GM10248 (cell line): ENCODE measurements around the gene AXL.

ENCODE experiments used
- CTCF ChIA-PET: fragments of 300-600 bp; sonication (Branson Sonifier 250); formaldehyde crosslinking; extraction: SDS; loops from one replicate; lab custom pipeline; 2021; ENCODE audit warnings: antibody characterized with exemption; lab: Yijun Ruan, JAX
- POLR2A ChIA-PET: fragments of 350-650 bp; sonication (Branson Sonifier 250); formaldehyde crosslinking; extraction: SDS; loops from one replicate; lab custom pipeline; 2020; ENCODE audit warnings: antibody characterized with exemption; lab: Yijun Ruan, JAX
- DNase-seq: peaks from one replicate; pipeline ENCODE4 v3.0.0; 2012; ENCODE audit errors: extremely low spot score
- TF ChIP-seq, protein P1 (sequence below): IDR thresholded peaks from 2 replicates; pipeline ENCODE4 v1.5.1; 2012; ENCODE audit warnings: mild to moderate bottlenecking, low read depth; ENCODE audit errors: extremely low read depth, missing control alignments, control extremely low read depth

Gene AXL

DNA sequence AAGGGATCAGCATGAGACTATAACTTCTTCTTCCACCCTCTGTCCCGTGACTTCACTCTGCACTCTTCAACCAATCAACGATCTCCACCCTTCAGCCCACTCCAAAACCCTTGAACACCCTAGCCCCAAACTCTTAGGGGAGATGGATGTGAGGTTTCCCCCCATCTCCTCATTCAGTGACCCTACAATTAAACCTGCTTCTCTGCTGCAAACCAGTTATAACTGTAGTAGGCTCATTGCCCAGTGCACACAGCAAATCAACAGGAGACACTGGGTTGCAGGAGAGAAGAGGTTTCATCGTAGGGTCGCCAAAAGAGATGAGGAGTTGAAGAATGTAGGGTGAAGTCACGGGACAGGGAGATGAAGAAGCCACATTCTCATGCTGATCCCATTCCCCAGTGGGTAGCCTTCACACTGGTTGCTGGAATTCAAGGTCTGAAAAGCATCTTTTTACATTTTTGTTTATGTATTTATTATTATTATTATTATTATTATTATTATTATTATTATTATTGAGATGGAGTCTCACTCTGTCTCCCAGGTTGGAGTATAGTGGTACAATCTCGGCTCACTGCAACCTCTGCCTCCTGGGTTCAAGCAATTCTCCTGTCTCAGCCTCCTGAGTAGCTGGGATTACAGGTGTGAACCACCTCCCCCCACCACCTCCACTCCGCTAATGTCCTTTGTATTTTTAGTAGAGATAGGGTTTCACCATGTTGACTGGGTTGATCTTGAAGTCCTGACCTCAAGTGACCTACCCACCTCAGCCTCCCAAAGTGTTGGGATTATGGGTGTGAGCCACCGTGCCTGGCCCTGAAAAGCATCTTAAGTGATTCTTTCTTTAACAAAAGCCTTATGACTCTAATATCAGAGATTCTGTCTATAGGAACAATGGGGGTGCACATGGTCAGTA, 31.8 kb upstream of the AXL start:
- TF ChIP-seq, protein P1, sequence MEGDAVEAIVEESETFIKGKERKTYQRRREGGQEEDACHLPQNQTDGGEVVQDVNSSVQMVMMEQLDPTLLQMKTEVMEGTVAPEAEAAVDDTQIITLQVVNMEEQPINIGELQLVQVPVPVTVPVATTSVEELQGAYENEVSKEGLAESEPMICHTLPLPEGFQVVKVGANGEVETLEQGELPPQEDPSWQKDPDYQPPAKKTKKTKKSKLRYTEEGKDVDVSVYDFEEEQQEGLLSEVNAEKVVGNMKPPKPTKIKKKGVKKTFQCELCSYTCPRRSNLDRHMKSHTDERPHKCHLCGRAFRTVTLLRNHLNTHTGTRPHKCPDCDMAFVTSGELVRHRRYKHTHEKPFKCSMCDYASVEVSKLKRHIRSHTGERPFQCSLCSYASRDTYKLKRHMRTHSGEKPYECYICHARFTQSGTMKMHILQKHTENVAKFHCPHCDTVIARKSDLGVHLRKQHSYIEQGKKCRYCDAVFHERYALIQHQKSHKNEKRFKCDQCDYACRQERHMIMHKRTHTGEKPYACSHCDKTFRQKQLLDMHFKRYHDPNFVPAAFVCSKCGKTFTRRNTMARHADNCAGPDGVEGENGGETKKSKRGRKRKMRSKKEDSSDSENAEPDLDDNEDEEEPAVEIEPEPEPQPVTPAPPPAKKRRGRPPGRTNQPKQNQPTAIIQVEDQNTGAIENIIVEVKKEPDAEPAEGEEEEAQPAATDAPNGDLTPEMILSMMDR: no peak
- DNase-seq: no peak
- ChIA-PET CTCF (no interaction called here), POLR2A (no interaction called here)

DNA sequence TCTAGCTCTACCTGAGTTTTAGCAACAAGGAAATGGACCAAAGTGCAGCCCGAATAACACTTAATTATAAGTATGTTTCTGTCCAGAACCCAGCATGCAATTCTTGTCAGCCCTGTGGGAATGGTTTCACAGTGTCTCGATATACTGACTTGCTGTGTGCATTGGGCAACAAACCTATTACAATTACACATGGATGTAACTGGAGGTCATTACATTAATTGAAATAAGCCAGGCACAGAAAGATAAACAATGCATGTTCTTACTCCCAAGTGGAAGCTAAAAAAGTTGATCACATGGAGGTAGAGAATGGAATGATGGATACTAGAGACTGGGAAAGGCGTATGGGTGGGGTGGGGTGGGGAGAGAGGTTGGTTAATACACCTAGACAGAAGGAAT, 31.1 kb upstream of the AXL start:
- TF ChIP-seq, protein P1: no peak
- ChIA-PET POLR2A (no interaction called here), CTCF (no interaction called here)
- no peak for DNase-seq

GRCh38 chr19:41189425-41190065, 29.5 kb upstream of the AXL start:
- TF ChIP-seq, protein P1: no peak

GRCh38 chr19:41192574-41193429, 26.2 kb upstream of the AXL start, which contains the start of gene CYP2S1:
CYP2S1 (plus strand) TSS chr19:41193219; CDS start chr19:41193265, 46 bp downstream.
- TF ChIP-seq, protein P1: no peak
- POLR2A ChIA-PET: no interaction called here
- DNase-seq: no peak
- CTCF ChIA-PET: interaction anchor here (3.3 kb wide), 1 partner anchor 12 kb away, joined by 9 read pairs; no protein-coding TSS in a partner anchor

More at GRCh38 chr19:41189425-41190065, 29.5 kb upstream of the AXL start:
- CTCF ChIA-PET: no interaction called here
- no peak for DNase-seq
- POLR2A ChIA-PET: no interaction called here

- POLR2A ChIA-PET: no interaction called here
- CTCF ChIA-PET: interaction anchor here (3.3 kb wide), 1 partner anchor 11 kb away, joined by 9 read pairs; no protein-coding TSS in a partner anchor
- no peak for DNase-seq
- TF ChIP-seq, protein P1: no peak
Observed at GRCh38 chr19:41193430-41194156, 25.4 kb upstream of the AXL start.
